ENCODE results near the gene ZNF184.
A peak's percentile ranks its signal among the peaks of the same experiment; 100 is the strongest.
"Not testable (repeated sequence)": the region's sequence is repeated elsewhere in the genome, so short reads cannot be mapped to it uniquely, and the experiment has no call there.

Gene ZNF184

GRCh38 chr6:27478706-27479318 is 5.9 kb upstream of the ZNF184 start:
- peak; percentile 69 for DNase-seq

DNA sequence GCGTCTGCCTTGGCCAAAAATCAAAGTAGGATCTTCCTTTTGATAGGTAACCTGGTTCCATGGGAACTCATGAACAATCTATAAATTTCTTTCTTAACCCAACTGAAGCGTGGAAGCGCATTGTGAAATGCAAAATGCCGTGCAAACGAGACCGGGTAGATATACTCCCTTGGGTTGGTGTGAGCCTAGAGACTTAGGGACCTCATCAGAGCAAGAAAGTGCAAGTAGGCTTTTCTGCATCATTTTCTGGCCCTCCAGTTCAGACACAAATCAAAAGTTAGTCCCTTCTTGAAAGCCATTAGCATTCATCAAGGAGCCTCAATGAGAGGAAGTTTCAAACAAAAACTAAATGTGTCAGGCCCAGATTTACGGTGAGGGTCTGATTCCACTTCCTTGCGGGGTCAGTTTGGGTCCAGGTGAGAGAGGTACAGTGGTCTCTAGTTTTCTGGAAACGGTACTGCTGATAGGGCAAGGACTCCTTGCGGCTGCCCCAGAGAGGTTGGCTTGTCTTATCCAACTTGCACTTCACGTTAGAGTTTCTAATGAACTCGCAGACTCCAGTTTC is 5.3 kb upstream of the ZNF184 start:
- DNase-seq = no peak

GRCh38 chr6:27477318-27478013 is 4.6 kb upstream of the ZNF184 start:
- no peak for DNase-seq

GRCh38 chr6:27476090-27476489 is 3.2 kb upstream of the ZNF184 start:
- no peak for DNase-seq

DNA sequence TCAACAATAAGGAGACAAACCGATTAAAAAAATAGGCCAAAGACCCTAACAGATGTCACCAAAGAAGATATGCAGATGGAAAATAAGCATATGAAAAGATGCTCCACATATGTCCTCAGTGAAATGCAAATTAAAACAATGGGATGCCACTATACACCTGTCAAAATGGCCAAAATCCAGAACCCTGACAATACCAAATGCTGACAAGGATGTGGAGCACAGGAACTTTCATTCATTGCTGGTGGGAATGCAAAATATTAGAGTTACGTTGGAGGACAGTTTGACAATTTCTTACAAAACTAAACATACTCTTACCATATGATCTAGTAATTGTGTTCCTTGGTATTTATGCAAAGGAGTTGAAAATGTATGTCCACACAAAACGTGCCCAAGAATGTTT is 1.8 kb upstream of the ZNF184 start:
- DNase-seq = no peak

DNA sequence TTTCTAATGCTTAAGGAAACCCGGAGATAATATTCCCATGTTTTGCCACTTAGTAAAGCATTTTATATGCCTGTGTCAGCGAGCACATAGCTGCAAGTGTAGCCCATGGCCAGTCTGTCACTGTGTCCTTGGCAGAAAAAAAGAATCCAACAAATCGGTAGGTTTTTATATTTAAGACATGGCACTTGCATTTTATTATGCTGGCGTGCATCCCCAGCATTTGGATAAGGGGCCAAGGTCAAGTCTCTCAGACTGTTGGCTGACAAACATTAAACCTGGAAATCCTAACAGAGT is 1.2 kb upstream of the ZNF184 start:
- DNase-seq = no peak

GRCh38 chr6:27472182-27472616 is 706 bp downstream of the ZNF184 start:
- peak; percentile 62 for DNase-seq

GRCh38 chr6:27471365-27472115 is 1.4 kb downstream of the ZNF184 start:
- no peak for DNase-seq

GRCh38 chr6:27470023-27470422 is 2.9 kb downstream of the ZNF184 start:
- DNase-seq = no peak

DNA sequence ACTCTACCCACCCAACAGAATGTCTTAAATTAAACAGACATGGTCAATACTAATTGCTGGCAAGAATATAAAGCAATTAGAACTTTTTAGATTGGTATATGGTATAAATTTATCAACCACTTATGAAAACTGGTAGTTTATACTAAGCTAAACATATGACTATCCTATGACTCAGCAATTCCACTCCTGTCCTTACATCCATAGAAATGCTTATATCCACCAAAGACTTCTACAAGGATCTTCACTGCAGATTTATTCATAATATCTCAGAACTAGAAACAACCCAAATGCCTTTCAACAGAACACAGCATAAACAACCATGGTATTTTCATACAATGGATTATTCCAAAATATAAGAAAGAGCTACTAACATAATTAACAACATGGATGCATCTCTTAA is 4.6 kb downstream of the ZNF184 start:
- no peak for DNase-seq

GRCh38 chr6:27452496-27452897 is 20.4 kb downstream of the ZNF184 start:
- DNase-seq = no peak

DNA sequence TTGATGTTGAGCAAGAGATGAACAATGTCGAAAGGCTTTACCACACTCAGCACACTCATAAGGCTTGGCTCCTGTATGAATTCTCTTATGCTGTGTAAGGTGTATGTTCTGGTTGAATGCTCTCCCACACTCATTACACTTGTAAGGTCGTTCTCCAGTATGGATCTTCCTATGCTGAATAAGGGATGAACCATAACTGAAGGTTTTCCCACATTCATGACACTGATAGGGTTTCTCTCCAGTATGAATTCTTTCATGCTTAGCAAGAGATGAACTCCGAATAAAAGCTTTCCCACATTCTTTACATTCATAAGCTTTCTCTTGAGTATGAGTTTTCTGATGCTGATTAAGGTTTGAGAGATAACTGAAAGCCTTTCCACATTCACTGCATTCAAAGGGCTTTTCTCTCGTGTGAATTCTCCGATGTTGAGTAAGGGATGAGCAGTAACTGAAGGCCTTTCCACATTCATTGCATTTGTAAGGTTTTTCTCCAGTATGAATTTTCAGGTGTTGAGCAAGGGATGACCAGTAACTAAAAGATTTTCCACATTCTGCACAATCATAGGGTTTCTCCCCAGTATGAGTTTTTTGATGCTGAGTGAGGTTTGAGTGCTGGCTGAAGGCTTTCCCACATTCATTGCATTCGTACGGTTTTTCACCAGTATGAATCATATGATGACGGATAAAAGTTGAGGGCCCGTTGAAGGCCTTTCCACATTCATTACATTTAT is 21.1 kb downstream of the ZNF184 start:
- no peak for DNase-seq

GRCh38 chr6:27448456-27448855 is 24.4 kb downstream of the ZNF184 start:
- no peak for DNase-seq

DNA sequence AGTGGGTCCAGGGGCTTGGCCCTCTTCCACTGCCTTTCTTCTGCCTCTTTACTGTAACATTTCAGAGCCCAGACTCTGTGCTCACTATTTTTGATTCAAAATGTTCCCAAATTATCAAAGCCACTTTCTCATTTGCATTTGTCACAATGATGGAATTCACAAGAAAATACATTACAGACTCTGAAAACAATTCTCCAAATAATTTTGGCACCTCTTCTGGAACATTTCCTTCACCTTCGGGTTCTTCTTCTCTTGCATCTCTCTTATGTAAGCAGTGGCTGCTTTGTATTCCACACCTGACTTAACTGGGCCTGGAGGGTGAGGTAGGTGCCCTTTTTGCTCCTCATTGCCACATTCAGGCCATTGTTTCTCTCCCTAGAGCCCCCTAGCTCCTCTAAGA is 30.0 kb downstream of the ZNF184 start:
- no peak for DNase-seq

DNA sequence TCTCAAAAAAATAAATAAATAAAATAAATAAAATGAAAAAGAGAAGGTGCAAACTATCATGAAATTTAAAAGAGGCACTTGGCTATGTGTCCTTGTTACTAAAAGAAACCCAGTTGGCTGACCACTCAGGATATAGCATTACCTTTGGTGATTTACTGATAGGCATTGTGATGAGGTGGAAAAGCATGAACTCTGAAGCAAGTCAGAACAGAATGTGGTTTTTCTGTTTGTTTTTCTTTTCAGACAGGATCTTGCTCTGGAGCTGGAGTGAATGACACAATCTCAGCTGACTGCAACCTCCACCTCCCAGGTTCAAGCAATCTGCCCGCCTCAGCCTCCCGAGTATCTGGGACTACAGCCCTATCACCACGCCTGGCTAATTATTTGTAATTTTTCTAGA is 31.9 kb downstream of the ZNF184 start:
- no peak for DNase-seq

- no peak for DNase-seq
Observed at GRCh38 chr6:27439371-27439770, 33.5 kb downstream of the ZNF184 start.

- DNase-seq = no peak
Observed at GRCh38 chr6:27433714-27434113, 39.2 kb downstream of the ZNF184 start.

DNA sequence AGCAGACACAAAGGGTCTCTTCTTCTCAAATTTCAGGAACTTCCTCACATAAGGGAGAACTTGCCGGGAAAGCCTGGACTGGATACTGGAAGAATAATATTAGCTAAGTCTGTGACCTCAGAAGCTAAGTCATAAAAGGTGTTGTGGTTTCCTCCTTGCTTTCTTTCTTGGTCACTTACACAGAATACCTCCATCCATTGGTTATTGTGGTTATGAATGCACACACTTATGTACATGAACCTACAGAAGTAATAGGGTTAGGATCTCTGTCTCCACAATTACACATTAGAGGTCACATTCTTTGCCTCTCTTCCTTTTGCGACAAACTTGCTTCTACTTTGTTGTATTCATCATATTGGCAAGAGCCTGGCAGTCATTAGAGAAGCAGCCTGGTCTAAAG is 43.9 kb downstream of the ZNF184 start:
- DNase-seq = no peak

GRCh38 chr6:27428502-27428901 is 44.4 kb downstream of the ZNF184 start:
- no peak for DNase-seq

- no peak for DNase-seq
Observed at GRCh38 chr6:27426045-27426620, 46.8 kb downstream of the ZNF184 start.

GRCh38 chr6:27424851-27425250 is 48.1 kb downstream of the ZNF184 start:
- DNase-seq = not testable (repeated sequence)

GRCh38 chr6:27422651-27423332 is 50.1 kb downstream of the ZNF184 start:
- DNase-seq = no peak

Data from NK-92 treated with Interleukin-12 subunit alpha and Interleukin-12 subunit beta, amount 100 ng/mL, for 24 hours (cell line).